ENCODE results near the gene IDE.
A peak's percentile ranks its signal among the peaks of the same experiment; 100 is the strongest.

DNA sequence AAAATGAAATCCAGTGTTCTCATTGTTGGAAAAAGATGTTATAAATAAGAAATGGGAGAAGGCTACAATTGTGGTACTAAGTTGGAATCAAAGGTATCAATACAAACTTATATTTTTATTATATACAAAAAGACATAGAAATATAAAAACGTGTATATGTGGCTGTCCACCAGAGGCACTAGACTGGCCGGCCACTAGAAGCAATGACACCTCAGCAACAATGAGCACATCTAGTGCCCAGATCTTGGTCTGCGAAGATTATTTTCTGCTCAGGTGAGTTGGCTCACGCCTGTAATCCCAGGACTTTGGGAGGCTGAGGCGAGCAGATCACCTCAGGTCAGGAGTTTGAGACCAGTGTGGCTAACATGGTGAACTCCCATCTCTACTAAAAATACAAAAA lies 21.6 kb downstream of the IDE start:
- no peak for TF ChIP-seq EZH2 (IDR thresholded peaks at IDR 0.05)
- TF ChIP-seq, protein P1, sequence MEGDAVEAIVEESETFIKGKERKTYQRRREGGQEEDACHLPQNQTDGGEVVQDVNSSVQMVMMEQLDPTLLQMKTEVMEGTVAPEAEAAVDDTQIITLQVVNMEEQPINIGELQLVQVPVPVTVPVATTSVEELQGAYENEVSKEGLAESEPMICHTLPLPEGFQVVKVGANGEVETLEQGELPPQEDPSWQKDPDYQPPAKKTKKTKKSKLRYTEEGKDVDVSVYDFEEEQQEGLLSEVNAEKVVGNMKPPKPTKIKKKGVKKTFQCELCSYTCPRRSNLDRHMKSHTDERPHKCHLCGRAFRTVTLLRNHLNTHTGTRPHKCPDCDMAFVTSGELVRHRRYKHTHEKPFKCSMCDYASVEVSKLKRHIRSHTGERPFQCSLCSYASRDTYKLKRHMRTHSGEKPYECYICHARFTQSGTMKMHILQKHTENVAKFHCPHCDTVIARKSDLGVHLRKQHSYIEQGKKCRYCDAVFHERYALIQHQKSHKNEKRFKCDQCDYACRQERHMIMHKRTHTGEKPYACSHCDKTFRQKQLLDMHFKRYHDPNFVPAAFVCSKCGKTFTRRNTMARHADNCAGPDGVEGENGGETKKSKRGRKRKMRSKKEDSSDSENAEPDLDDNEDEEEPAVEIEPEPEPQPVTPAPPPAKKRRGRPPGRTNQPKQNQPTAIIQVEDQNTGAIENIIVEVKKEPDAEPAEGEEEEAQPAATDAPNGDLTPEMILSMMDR (IDR thresholded peaks at IDR 0.05 in 2 of 3, conservative IDR thresholded peaks at IDR 0.05 in 1 of 3; ENCODE audit: borderline replicate concordance in 1 of 3, insufficient read depth in 1 of 3, low read depth in 2 of 3, low read length in 2 of 3): peak in 2 of 3 experiments; percentile 40 to 60; a peak in 3 of 6 replicates
- no peak for TF ChIP-seq ZNF274 (IDR thresholded peaks at IDR 0.05; ENCODE audit: low read depth, low read length)
- TF ChIP-seq, protein P2, sequence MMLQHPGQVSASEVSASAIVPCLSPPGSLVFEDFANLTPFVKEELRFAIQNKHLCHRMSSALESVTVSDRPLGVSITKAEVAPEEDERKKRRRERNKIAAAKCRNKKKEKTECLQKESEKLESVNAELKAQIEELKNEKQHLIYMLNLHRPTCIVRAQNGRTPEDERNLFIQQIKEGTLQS (IDR thresholded peaks at IDR 0.05): no peak
- TF ChIP-seq SRF (IDR thresholded peaks at IDR 0.05; ENCODE audit: low read depth): no peak
- no peak for TF ChIP-seq POLR2A (IDR thresholded peaks at IDR 0.05; ENCODE audit: borderline replicate concordance, extremely low read depth, insufficient read depth, insufficient read length)
- no peak for TF ChIP-seq SP1 (IDR thresholded peaks at IDR 0.05; ENCODE audit: low read depth)
- TF ChIP-seq RAD21 (IDR thresholded peaks at IDR 0.05; ENCODE audit: low read depth): no peak
- TF ChIP-seq, protein P3, sequence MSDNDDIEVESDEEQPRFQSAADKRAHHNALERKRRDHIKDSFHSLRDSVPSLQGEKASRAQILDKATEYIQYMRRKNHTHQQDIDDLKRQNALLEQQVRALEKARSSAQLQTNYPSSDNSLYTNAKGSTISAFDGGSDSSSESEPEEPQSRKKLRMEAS (IDR thresholded peaks at IDR 0.05): no peak
- TF ChIP-seq CEBPB (IDR thresholded peaks at IDR 0.05; ENCODE audit: low read depth): no peak
